Right cardiac atrium (tissue), 5 donors: ENCODE data around the gene SWT1. TPM values are rescaled to one million over a fixed set of nuclear protein-coding genes. Genes with fewer than 3 reads are reported as not detected.

ENCODE experiments used
- polyA plus RNA-seq: library from polyadenylated mRNA; stranded (reverse); fragments of 200-250 nt; gene quantifications from one replicate; pipeline ENCODE4 v1.2.3, GENCODE V29; 2013
- total RNA-seq, 4 donors: library from RNA; stranded (reverse); fragmentation: NEBNext Ultra II Directional; extraction: Animal tissue kit (Norgen Biotek cat#: 25700); gene quantifications; one replicate each; pipeline ENCODE4 v1.2.1, GENCODE V29; 2021
- donor health status: healthy with polysubstance abuse.
- donor health status: DM: no; HTN: yes; CAD: no.
- donor health status: DM: no; HTN: no; CAD: no.
- donor health status: DM: no; HTN: yes; CAD: no; lungs with severe emphysema.
- donor health status: DM: yes; HTN: yes; CAD: no.

The SWT1 gene
- total and polyA plus RNA-seq, 5 donors = 1.9 to 7.7 (median 6.4) TPM

Other genes with a start within 250 kb of the SWT1 start
- gene NIBAN1, start 182.7 kb upstream of the SWT1 start, total RNA-seq = 100 to 1,000 TPM; 307 to 359 (median 329) TPM
- 105 TPM for gene NIBAN1, start 182.7 kb upstream of the SWT1 start, polyA plus RNA-seq
- 10 to 100 TPM; 12.6 to 16.6 (median 14.0) TPM for gene RNF2, start 111.6 kb upstream of the SWT1 start, total RNA-seq
- gene RNF2, start 111.6 kb upstream of the SWT1 start, polyA plus RNA-seq = 3.9 TPM
- gene TRMT1L, start 214 bp upstream of the SWT1 start, total RNA-seq = 10 to 100 TPM; 14.5 to 31.1 (median 20.8) TPM
- 12.2 TPM for gene TRMT1L, start 214 bp upstream of the SWT1 start, polyA plus RNA-seq
- 10 to 100 TPM; 36.7 to 37.4 (median 37.1) TPM for gene IVNS1ABP, start 160.1 kb downstream of the SWT1 start, total RNA-seq
- gene IVNS1ABP, start 160.1 kb downstream of the SWT1 start, polyA plus RNA-seq = 18.8 TPM